Caki2 (cell line): ENCODE data around the gene CLPTM1L. TPM values are rescaled to one million over a fixed set of nuclear protein-coding genes. Genes with fewer than 3 reads are reported as not detected.
"Not testable (repeated sequence)": the region's sequence is repeated elsewhere in the genome, so short reads cannot be mapped to it uniquely, and the experiment has no call there.

Experiments used
- DNase-seq: peaks from one replicate; pipeline ENCODE4 v3.0.0-alpha.2; 2015; ENCODE audit warnings: low read depth
- in situ Hi-C: cut with HindIII; loops from 2 replicates; pipeline ENCODE4 v1.10.0; 2016; ENCODE audit warnings: low sequenced_read_pairs, low pct_unique_long_range_greater_than_20kb, mixed read lengths
- total RNA-seq: library from RNA; depleted of rRNA; stranded (reverse); fragments of >200 nt; shearing (Covaris generic); gene quantifications from 2 replicates; pipeline ENCODE4 v1.2.3, GENCODE V29; 2014; ENCODE audit warnings: low replicate concordance

CLPTM1L gene
- total RNA-seq, 1 experiment from 2014 or later: 286 TPM

GRCh38 chr5:1345876-1346626 lies 1.2 kb upstream of the CLPTM1L start:
- in situ Hi-C loops: no loop called here
- DNase-seq: no peak

- DNase-seq: no peak
- in situ Hi-C loops: no loop called here
Observed at GRCh38 chr5:1343931-1344901, 683 bp downstream of the CLPTM1L start.

- in situ Hi-C loops: no loop called here
- DNase-seq: no peak
Observed at GRCh38 chr5:1343315-1343751, 1.6 kb downstream of the CLPTM1L start.

GRCh38 chr5:1342711-1343110 lies 2.2 kb downstream of the CLPTM1L start:
- in situ Hi-C loops, DNase-seq: not testable (repeated sequence)

GRCh38 chr5:1342268-1342667 lies 2.6 kb downstream of the CLPTM1L start:
- in situ Hi-C loops: no loop called here
- DNase-seq: no peak

GRCh38 chr5:1341863-1342262 lies 3.0 kb downstream of the CLPTM1L start:
- in situ Hi-C loops: no loop called here
- no peak for DNase-seq

GRCh38 chr5:1339818-1340210 lies 5.1 kb downstream of the CLPTM1L start:
- in situ Hi-C loops, DNase-seq: not testable (repeated sequence)

GRCh38 chr5:1339139-1339817 lies 5.6 kb downstream of the CLPTM1L start:
- in situ Hi-C loops, DNase-seq: not testable (repeated sequence)

GRCh38 chr5:1338506-1339070 lies 6.3 kb downstream of the CLPTM1L start:
- no peak for DNase-seq
- in situ Hi-C loops: no loop called here

- no peak for DNase-seq
- in situ Hi-C loops: no loop called here
Observed at GRCh38 chr5:1338196-1338490, 6.8 kb downstream of the CLPTM1L start.

GRCh38 chr5:1337489-1338195 lies 7.3 kb downstream of the CLPTM1L start:
- in situ Hi-C loops: no loop called here
- no peak for DNase-seq

GRCh38 chr5:1336749-1337488 lies 8.0 kb downstream of the CLPTM1L start:
- DNase-seq: no peak
- in situ Hi-C loops: no loop called here

GRCh38 chr5:1336106-1336561 lies 8.8 kb downstream of the CLPTM1L start:
- DNase-seq: no peak
- in situ Hi-C loops: no loop called here

GRCh38 chr5:1335540-1336095 lies 9.3 kb downstream of the CLPTM1L start:
- DNase-seq: no peak
- in situ Hi-C loops: no loop called here

GRCh38 chr5:1334831-1335539 lies 9.9 kb downstream of the CLPTM1L start:
- in situ Hi-C loops: no loop called here
- DNase-seq: no peak

GRCh38 chr5:1333986-1334385 lies 10.9 kb downstream of the CLPTM1L start:
- in situ Hi-C loops: no loop called here

More at GRCh38 chr5:1333986-1334385, 10.9 kb downstream of the CLPTM1L start:
- no peak for DNase-seq
